Neutrophil (primary cell): Measurements from ENCODE around the gene PLEKHG4B.

Experiments
- H3K27ac ChIP-seq: fragments of 200-600 bp; sonication (generic); 2 replicates; pipeline ENCODE4 v1.5.1; 2016; ENCODE audit warnings: mild to moderate bottlenecking, moderate library complexity
- H3K27me3 ChIP-seq: fragments of 200-600 bp; sonication (generic); 2 replicates; pipeline ENCODE4 v1.6.0; 2016; ENCODE audit warnings: mild to moderate bottlenecking
- H3K36me3 ChIP-seq: fragments of 200-600 bp; sonication (generic); 2 replicates; pipeline ENCODE4 v1.5.1; 2017
- H3K4me1 ChIP-seq, 2 experiments: fragments of 200-600 bp in 1 of 2; sonication (generic) in 1 of 2; 1 replicate in 1 of 2; 2 replicates in 1 of 2; pipeline versions ENCODE4 v1.5.1 to v1.6.1; 2013 to 2016; ENCODE audit warnings: low read depth in 1 of 2, low read length in 1 of 2, mild to moderate bottlenecking in 1 of 2, moderate library complexity in 1 of 2; ENCODE audit not compliant: control insufficient read depth in 1 of 2, insufficient read depth in 1 of 2
- H3K4me3 ChIP-seq, 2 experiments: fragments of 200-600 bp in 1 of 2; sonication (generic) in 1 of 2; 1 replicate in 1 of 2; 2 replicates in 1 of 2; pipeline ENCODE4 v1.5.1; 2013 to 2016; ENCODE audit warnings: low read depth in 1 of 2, low read length in 1 of 2, mild to moderate bottlenecking in 1 of 2, moderate library complexity in 1 of 2
- H3K9me3 ChIP-seq: fragments of 200-600 bp; sonication (generic); 2 replicates; pipeline ENCODE4 v1.5.1; 2016
- CTCF ChIP-seq: fragments of 200-600 bp; sonication (generic); IDR thresholded peaks from 2 replicates; pipeline ENCODE4 v1.5.1; 2016; ENCODE audit warnings: antibody characterized with exemption

PLEKHG4B gene

GRCh38 chr5:199197-199949 lies 107.4 kb downstream of the PLEKHG4B start:
- H3K4me3 ChIP-seq, result no peak overlapping the region
- no peak for TF ChIP-seq CTCF
- H3K9me3 ChIP-seq, result no peaks in the 10 kb centered on the region
- H3K27me3 ChIP-seq, result no peaks in the 10 kb centered on the region
- H3K27ac ChIP-seq, result no peak overlapping the region
- peaks cover 13% of the 10 kb centered on the region for H3K36me3 ChIP-seq
- H3K4me1 ChIP-seq, result no peaks in the 10 kb centered on the region

- TF ChIP-seq CTCF, result no peak
- no peak overlapping the region for H3K27ac ChIP-seq
- H3K4me3 ChIP-seq, result no peak overlapping the region
These were observed 108.1 kb downstream of the PLEKHG4B start for GRCh38 chr5:199950-200645.

GRCh38 chr5:200985-201384 lies 109.0 kb downstream of the PLEKHG4B start:
- H3K9me3 ChIP-seq, result no peaks in the 10 kb centered on the region
- no peaks in the 10 kb centered on the region for H3K27me3 ChIP-seq
- H3K36me3 ChIP-seq, result peaks cover 29% of the 10 kb centered on the region
- no peak overlapping the region for H3K4me3 ChIP-seq
- H3K27ac ChIP-seq, result no peak overlapping the region
- no peak for TF ChIP-seq CTCF
- H3K4me1 ChIP-seq, result no peaks in the 10 kb centered on the region

More at GRCh38 chr5:199950-200645, 108.1 kb downstream of the PLEKHG4B start:
- Histone ChIP-seq H3K27me3 (no peaks in the 10 kb centered on the region), H3K4me1 (no peaks in the 10 kb centered on the region), H3K36me3 (peaks cover 20% of the 10 kb centered on the region), H3K9me3 (no peaks in the 10 kb centered on the region)

GRCh38 chr5:201672-202071 lies 109.7 kb downstream of the PLEKHG4B start:
- Histone ChIP-seq H3K9me3 (no peaks in the 10 kb centered on the region), H3K27me3 (no peaks in the 10 kb centered on the region), H3K36me3 (peaks cover 29% of the 10 kb centered on the region), H3K4me1 (no peaks in the 10 kb centered on the region), H3K27ac (no peak overlapping the region), H3K4me3 (no peak overlapping the region)
- no peak for TF ChIP-seq CTCF

- no peak for TF ChIP-seq CTCF
- H3K27ac ChIP-seq, result no peak overlapping the region
- no peaks in the 10 kb centered on the region for H3K9me3 ChIP-seq
- peaks cover 32% of the 10 kb centered on the region for H3K36me3 ChIP-seq
- H3K27me3 ChIP-seq, result no peaks in the 10 kb centered on the region
- no peaks in the 10 kb centered on the region for H3K4me1 ChIP-seq
- no peak overlapping the region for H3K4me3 ChIP-seq
These were observed 111.4 kb downstream of the PLEKHG4B start for GRCh38 chr5:203246-203930.
